Inferior parietal cortex (tissue), 1 donor: ENCODE data around the gene ZNF550.

Experiments
- DNase-seq: peaks from one replicate; pipeline ENCODE4 v3.0.0-alpha.2; 2016; ENCODE audit errors: extremely low spot score

The ZNF550 gene

DNA sequence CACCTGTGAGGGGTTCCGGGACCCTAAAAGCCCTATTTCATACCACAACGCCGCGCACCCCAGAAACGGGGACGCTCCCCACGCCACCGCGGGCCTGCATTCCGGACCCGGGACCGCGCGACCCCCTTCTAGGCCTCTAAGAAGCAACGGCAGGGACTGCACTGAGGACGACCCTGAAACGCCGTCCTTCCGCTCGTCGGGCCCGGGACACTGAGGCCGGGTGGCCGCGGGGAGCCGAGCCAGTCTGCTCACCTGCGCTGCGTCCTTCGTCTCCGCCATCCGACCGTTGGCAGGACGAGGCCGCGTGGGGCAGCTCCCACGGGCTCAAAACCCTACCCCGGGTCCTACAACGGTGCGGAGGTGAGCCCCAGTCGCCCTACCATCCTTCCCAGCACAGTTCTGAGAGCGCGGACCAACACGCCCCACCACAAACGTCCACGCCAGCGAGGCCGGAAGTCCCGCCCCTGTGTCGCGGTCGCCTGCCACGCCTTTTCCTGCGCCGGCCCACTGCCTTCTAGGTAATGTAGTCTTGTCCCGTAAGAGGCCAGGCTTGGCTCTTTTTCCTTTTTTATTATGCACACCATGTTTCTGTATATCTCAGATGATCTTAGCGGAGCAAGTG lies at the start of gene ZNF550:
Gene ZNF550, minus strand, starts transcription at position 460 of the 622 bp plus-strand sequence. Its CDS starts 181 bp downstream, at position 279.
- DNase-seq = peak; percentile 88

DNA sequence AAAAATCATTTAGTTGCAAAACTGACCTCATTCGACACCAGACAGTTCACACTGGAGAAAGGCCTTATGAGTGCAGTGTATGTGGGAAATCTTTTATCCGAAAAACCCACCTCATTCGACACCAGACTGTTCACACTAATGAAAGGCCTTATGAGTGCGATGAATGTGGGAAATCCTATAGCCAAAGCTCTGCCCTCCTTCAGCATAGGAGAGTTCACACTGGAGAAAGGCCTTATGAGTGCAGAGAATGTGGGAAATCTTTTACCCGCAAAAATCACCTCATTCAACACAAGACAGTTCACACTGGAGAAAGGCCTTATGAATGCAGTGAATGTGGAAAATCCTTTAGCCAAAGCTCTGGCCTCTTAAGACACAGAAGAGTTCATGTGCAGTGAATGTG lies 47.3 kb upstream of the ZNF550 start:
- DNase-seq = no peak

DNA sequence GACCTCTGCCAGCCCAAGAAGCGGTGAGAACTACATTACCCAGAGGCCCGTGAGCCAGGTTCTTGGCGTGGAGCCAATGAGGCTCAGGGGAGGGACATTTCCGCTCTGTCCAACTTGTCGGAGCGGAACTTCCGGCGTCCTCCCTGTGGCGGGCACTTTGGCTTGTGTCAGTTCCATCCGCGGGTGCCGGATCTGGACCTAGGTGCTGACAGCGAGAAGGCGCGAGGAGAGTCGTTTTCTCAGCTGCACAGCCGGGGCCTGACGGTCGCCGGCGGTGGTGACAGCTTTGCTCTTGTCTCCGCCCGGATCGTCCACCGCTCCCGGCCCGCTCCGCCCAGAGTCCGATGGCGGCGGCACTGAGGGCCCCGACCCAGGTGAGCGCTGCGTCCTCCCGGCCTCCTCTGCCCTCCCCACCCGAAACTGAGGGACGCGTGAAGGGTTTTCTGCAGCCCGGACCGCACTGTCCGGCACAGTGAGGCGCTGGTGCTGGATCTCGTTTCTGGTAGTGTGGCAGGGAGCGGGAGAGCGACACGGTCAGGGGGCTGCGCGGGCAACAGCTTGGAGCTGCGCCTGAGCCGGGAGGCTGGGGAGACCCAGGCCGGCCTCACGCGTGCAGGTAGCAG lies 40.2 kb upstream of the ZNF550 start, which contains the start of gene ZNF530:
Gene ZNF530, plus strand, starts transcription at position 125 of the 623 bp plus-strand sequence. CDS start 4,461 bp downstream, outside the sequence.
- peak; percentile 98 for DNase-seq

DNA sequence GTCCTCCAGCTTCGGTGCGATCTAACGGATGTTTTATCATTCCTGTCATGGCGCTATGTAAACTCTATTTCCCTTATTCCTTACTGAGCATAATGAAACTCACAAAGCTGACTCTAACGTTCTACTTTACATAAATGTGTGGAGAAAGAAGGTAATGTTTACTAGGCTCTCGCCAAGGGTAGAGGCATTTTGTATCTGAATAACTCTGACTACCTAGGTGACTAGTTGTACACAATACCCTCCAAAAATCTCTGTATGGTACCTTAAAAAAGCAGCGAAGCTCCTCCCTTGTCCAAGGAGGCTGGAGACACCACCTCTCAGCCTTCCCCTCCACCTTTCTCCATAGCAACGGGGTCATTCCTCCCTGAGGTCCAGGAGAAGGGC lies 39.7 kb upstream of the ZNF550 start:
- DNase-seq = no peak

DNA sequence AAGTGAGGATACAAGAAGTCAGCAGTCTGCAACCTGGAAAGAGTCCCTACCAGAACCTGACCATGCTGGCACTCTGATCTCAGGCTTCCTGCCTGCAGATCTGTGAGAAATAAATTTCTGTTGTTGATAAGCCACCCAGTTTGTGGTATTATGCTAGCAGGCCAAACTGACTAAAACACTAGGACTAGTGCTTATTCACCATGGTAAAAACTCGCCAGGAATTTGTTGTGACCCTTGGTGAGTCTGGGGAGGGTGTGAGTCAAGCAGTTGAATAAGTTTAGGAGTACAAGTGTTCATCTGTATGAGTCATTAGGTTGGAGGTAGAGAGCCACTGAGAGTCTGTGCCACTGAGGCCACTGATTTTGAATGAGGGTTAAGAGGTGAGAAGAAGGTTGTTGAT lies 27.9 kb upstream of the ZNF550 start:
- no peak for DNase-seq

DNA sequence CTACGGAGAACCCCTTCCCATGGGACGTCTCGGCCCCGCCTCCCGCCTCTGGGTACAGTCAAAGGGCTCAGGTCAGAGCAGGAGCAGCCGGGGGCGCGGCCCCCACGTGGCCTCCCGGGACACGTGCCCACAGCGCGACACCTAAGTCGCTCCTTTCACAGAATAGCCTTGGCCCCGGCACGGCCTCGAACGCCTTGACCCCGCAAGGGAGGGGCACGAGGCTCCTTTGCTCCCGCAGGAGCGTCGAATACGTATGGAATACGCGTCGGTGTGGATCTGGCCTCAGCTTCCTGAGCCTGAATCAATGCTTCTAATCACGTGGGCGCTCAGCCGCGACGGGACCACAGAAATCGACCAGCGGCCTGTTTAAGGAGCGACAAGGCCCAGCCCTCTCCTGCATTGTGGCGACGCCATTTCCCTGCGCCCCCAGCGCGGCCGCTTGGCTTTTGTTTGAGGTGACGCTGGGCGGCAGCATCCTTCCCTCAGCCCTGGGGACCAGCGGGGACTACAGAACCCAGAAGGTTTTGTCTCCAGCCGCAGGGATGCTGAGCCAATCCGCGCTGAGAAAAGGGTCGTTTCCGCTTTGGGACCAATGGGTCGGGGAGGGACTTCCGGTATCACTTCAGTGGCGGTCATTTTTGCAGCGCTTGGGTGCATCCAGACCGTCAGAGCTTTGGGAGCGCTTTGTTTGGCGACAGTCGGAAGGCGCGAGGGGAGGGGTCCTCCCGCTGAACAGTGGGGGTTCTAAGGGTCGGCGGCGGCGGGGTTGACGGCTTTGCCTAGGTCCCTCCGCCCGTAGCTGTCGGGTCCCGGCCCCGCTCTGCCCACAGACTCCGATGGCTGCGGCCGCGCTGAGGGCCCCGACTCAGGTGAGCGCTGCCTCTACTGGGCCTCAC lies 24.1 kb upstream of the ZNF550 start, which contains the start of gene ZIK1:
Gene ZIK1, plus strand, starts transcription at position 625 of the 896 bp plus-strand sequence. Its CDS starts 212 bp downstream, at position 837.
- DNase-seq = peak; percentile 94

DNA sequence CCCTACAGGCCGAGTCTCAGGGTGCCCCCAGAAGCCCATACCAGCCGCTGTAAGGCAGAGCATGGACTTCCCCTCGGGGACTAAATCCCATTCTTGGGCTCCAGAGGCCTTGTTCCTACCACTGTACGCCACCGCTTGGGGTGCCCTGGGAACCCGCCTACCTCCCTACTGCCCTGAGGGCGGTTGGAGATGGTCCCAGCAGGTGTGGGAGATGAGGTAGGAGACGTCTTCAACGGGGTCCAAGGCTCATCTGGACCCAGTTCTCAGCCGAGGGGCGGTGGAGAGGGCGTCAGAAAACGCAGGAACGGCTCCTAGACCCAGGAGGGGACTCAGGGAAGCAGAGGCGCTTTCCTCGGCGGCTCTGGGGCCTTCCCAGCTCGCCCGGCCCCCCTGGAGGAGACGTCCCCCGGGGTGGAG lies 23.4 kb upstream of the ZNF550 start:
- no peak for DNase-seq

DNA sequence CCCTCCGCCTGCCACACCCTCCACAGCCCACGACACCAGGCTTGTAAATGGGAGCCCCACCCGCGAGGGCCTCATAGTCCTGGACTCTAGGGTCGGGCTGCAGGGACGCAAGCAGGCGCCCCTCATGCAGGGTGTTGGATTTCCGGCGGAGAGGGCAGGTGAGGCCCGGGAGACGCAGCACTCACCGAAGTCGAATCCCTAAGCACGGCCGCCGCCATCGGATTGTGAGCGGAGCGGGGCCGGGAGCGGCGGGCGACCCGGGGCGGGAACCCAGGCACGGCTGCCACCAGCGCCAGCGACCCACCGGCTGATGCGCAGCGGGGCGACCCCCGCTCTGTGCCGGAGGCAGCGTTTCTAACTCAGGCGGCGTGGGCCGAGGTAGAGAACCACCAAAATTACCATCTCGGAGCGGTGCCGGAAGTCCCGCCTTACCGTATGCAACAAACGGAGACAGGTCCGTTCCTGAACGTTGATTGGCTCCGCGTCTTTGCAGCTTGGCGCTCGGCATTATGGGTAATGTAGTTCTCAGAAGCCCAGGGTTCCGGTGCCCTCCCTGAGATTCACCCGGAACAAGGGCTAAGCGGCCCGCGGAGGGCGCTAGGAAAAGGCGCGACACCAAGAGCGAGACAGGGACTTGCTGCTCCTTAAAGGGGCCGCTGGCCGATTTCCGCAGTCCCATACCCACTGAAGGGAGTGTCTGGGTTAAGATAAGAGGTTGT lies 19.0 kb upstream of the ZNF550 start, which contains the start of gene ZNF416:
Gene ZNF416, minus strand, starts transcription at position 425 of the 719 bp plus-strand sequence. Its CDS starts 207 bp downstream, at position 218.
- peak; percentile 99 for DNase-seq

DNA sequence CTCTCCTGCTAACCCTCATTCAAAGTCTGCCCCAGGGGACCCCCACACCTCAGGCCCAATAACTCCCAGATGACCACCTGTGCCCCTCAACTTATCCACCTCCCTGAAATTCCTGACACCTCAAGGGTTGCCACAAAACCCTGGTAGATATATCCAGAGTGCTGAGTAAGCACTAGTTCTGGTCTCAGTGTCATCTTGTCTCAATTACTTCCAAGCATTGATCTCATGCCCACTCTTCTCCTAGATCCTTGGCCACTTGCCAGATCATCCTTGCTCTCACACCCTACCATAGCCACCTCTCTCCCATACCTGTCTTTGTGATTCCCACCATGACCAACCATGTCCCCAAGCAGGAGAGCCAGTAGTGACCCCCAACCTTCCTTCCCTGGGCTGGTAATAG lies 17.0 kb upstream of the ZNF550 start:
- no peak for DNase-seq

DNA sequence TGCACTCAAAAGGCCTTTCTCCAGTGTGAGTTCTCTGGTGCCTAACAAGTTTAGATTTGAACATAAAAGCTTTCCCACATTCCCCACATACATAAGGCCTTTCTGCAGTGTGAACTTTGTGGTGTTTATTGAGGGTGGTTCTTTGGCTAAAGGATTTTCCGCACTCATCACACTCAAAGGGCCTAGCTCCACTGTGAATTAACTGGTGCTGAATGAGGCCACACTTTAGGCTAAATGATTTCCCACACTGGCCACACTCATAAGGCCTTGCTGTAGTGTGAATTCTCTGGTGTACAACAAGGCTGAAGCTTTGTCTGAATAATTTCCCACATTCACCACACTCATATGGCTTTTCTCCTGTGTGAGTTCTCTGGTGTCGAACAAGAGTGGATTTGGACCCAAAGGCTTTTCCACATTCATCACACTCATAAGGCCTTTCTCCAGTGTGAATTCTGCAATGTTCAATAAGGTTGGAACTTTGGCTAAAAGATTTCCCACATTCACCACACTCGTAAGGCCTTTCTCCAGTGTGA lies 12.8 kb upstream of the ZNF550 start:
- no peak for DNase-seq

DNA sequence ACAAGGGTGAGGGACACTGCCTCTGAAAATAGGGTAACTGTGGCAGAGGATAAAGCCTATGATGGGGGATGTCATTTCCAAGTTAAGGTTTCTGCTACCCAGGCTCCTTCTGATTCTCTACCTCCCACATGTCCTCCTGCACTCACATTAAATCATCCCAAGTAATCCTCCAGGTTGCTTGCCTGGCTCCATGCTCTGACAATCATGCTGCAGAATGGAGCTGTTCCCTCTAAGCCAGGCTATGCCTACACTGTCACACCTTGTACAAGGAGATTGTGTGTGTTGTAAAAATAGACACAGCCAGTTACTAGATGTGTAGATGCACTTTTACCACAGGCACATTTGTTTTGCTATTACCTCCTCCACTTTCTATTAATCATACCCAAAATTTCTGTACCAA lies 11.0 kb upstream of the ZNF550 start:
- DNase-seq = no peak

DNA sequence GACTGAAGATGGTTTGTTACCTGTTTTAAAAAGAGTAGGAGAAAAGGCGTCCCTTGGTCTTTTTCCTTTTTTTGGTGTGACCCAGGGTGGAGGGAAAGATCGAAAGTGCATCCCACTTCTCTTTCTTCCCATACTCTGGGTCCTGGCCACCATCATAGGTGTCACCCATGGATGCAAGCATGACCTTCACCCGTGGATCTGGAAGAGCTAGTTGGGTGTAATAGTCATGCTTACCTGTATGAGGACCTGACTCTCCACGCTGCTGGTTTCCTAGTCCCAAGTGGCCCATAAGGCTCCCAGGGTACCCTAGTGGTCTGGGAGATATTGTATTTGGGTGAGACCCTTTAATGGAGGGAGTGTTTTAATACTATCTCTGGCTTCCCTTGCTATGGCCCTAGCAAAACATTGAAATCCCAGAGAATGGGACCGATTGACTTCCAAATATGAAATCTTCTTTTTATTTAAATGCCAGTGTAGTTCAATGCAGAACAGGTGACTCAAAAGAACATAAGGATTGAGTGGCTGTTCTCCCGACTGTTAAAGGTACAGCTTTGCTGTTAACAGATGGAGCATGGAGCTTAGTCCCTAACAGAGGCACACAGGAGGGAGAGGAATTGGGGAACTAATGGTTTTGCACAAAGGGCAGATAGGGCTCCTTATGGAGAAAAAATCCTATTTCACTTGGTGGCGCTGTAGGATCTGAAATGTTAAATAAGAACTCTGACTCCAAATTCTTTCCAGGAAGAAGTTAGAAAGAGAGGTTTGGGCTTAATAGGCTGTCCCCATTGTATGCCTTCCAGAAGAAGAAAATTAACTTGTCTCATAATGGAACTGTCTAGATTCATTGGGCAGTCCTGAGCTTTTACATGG lies 7.0 kb upstream of the ZNF550 start:
- DNase-seq = no peak

DNA sequence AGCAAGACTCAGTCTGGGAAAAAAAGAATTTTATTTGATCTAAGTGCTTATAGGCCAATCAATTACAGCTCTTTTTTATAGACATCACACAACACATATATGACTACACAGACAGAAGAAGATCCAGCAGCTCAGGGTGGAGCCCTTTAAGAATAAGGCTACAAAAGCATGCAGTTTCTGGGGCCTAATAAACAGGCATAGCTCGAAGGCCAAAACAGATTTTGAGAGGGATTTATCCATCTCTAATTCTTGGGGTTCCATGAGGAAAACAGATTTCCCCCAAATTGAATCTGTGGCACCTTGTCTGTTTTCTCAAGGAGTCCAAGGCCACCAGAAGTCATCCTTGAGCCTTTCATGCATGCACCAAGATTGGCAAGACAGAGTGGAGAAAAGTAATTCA lies 3.9 kb upstream of the ZNF550 start:
- no peak for DNase-seq

DNA sequence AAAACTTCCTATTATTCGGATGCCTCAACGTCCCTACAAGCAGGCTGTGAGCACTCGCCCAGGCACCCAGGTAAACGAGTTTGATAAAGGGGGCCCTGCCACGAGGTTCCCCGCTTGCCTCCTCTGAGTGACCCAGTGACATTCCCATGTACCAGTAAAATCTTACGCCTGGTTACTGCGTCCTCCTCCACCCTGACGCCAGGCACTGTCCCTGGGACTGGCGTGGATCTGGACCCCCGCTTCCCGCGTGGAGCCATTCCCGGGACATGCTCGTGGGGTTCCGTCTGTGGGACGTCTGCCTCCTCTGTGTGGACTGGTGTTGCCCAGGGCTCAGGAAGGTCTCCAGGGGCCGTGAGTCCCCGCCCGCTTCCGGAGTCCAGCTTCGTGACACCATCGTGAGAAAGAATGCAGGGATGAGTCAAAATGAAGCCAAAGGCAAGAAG lies 407 bp upstream of the ZNF550 start:
- DNase-seq = no peak

DNA sequence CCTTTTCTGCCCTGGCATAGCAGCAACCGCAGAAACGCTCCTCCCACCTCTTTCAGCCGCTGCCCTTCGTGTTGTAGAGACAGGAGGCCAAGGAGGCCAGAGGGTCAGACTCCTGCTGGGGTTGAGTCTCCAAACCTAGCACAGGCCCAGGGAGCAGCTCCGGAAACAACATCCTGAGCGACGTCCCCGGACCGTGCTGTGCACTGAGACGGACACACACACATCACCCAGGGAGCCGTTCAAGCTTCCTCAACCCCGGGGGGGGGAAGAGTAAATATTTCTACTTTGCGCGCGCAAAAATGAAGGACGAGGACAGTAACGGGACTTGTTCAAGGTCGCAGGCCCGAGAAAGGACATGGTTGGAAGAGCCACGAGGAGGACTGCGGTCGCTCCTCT lies 657 bp downstream of the ZNF550 start:
- peak; percentile 5 for DNase-seq

DNA sequence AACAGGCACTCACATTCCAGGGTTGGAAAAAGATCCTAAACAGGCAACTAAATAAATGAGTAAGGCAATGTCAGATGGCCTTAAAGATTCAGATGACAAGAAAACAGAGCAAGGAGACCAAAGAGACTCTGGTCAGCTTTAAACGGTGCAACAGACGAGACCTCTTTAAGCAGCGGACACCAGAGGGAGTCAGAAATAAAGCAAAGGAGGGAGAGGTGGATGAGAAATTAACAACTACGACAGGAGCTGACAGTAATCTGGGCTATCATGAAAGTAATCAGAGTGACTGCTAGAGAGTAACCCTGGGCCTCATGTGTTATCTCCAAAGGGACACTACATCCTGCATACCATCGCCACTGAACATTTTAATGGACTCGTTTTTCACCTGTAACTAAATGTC lies 1.1 kb downstream of the ZNF550 start:
- DNase-seq = no peak

DNA sequence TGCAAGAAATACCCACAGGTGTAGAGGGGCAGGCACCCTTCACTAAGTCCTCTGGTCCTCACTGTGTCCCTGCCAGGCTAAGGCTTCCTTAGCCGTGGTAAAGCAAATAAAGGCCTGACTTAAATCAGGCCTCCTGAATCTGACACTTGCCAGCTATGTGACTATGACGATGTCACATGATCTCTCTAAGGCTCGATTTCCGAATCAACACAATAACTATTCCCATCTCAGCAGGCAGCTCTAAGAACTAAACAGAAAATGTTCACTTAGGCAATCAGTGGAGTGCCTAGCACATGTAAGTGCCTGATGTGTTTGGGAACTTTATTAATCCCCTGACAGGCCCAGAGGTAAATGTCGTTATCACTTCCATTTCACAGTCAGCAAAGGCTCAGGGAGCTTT lies 2.0 kb downstream of the ZNF550 start:
- no peak for DNase-seq

DNA sequence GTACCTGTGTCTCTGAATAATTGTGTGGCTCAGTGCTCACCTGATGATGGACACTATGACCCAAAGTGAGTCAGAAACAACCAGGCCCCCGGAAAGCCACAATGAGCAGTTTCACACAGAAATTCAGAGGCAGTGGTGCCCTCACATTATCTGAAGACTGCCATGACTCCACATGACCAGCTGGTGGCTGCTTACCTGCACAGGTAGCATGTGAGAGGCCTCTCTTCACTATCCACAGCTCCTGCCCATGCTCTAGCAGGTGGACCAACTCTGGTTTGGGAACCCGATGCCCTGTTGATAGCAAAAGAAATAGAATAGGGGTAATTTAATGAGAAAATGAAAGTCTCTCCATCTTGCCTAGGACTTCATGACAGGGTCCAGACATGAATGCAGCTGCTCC lies 7.2 kb downstream of the ZNF550 start:
- no peak for DNase-seq

DNA sequence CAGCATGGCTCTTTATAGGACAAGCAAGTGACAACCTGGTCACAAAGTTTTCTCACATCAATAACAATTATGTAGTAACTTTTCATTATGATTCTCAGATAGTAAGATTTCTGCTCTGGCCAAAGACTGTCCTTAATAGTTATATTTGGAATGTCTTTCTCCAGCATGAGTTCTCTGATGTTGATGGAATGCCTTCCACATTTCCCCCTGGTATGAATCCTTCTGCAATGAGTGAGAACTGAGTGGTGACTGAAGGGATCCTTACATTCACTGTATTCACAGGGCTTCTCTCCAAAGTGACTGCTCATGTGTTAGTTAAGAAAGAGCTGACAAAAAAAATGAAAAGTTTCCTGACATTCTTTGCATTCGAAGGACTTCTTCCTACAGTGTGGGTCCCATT lies 13.2 kb downstream of the ZNF550 start:
- no peak for DNase-seq

DNA sequence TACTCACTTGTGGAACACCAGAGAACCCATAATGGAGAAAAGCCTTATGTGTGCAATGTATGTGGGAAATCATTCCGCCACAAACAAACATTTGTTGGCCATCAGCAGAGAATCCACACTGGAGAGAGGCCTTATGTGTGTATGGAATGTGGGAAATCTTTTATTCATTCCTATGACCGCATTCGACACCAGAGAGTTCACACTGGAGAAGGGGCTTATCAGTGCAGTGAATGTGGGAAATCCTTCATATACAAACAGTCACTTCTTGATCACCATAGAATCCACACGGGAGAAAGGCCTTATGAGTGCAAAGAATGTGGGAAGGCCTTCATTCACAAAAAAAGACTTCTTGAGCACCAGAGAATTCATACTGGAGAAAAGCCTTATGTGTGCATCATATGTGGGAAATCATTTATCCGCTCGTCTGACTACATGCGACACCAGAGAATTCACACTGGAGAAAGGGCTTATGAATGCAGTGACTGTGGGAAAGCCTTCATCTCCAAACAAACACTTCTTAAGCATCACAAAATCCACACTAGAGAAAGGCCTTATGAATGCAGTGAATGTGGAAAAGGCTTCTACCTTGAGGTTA lies 21.6 kb downstream of the ZNF550 start:
- DNase-seq = no peak
